Keratinocyte (primary cell): ENCODE results near the gene SDHC. TPM values are rescaled to one million over a fixed set of nuclear protein-coding genes. Genes with fewer than 3 reads are reported as not detected.

ENCODE experiments used
- DNase-seq: peaks from one replicate; pipeline ENCODE4 v3.0.0-alpha.2; 2011; ENCODE audit warnings: low read depth, missing footprints, low spot score
- FAIRE-seq: peaks from 2 replicates; lab custom pipeline; 2011; peaks lifted over from hg19 to GRCh38; lab: Jason Lieb, UNC
- H2AFZ ChIP-seq: 2 replicates; pipeline ENCODE4 v1.6.0; 2012; ENCODE audit warnings: low read length, control low read depth, inconsistent platforms; ENCODE audit not compliant: control insufficient read depth
- H3K27ac ChIP-seq: 2 replicates; pipeline ENCODE4 v1.5.1; 2011; ENCODE audit warnings: low read length; ENCODE audit not compliant: control insufficient read depth, insufficient read depth
- H3K27me3 ChIP-seq: 3 replicates; pipeline ENCODE4 v1.6.0; 2011; ENCODE audit warnings: low read length; ENCODE audit not compliant: control insufficient read depth, insufficient read depth; ENCODE audit errors: extremely low read depth
- H3K36me3 ChIP-seq, 2 experiments: 2 replicates in 1 of 2; 3 replicates in 1 of 2; pipeline ENCODE4 v1.5.1; 2011; ENCODE audit warnings: low read length in 2 of 2, mild to moderate bottlenecking in 1 of 2; ENCODE audit not compliant: control insufficient read depth in 2 of 2, insufficient read depth in 2 of 2; ENCODE audit errors: extremely low read depth in 1 of 2
- H3K4me1 ChIP-seq: 3 replicates; pipeline ENCODE4 v1.5.1; 2011; ENCODE audit warnings: low read length; ENCODE audit not compliant: control insufficient read depth, insufficient read depth; ENCODE audit errors: extremely low read depth
- H3K4me2 ChIP-seq: 3 replicates; pipeline ENCODE4 v1.6.0; 2011; ENCODE audit warnings: low read depth, low read length; ENCODE audit not compliant: control insufficient read depth, insufficient read depth; ENCODE audit errors: extremely low read depth
- H3K4me3 ChIP-seq, 3 experiments: fragments of 200-600 bp in 1 of 3; sonication (generic) in 1 of 3; 2 replicates in 2 of 3; 3 replicates in 1 of 3; pipeline ENCODE4 v1.5.1; 2011 to 2016; ENCODE audit warnings: low read length in 3 of 3, mild to moderate bottlenecking in 3 of 3, control low read depth in 2 of 3, inconsistent platforms in 1 of 3, low read depth in 1 of 3, mixed read lengths in 1 of 3, mixed run types in 1 of 3, moderate library complexity in 1 of 3; ENCODE audit not compliant: control insufficient read depth in 2 of 3, insufficient read depth in 2 of 3; ENCODE audit errors: extremely low read depth in 1 of 3
- H3K79me2 ChIP-seq: 2 replicates; pipeline ENCODE4 v1.6.0; 2012; ENCODE audit warnings: low read length; ENCODE audit not compliant: control insufficient read depth, insufficient read depth
- H3K9ac ChIP-seq: 3 replicates; pipeline ENCODE4 v1.6.0; 2011; ENCODE audit warnings: low read length; ENCODE audit not compliant: control insufficient read depth, insufficient read depth; ENCODE audit errors: extremely low read depth
- H3K9me1 ChIP-seq: 3 replicates; pipeline ENCODE4 v1.6.0; 2011; ENCODE audit warnings: low read length; ENCODE audit not compliant: control insufficient read depth, insufficient read depth; ENCODE audit errors: extremely low read depth
- H3K9me3 ChIP-seq: 2 replicates; pipeline ENCODE4 v1.5.1; 2012; ENCODE audit warnings: low read depth, low read length; ENCODE audit not compliant: control insufficient read depth
- H4K20me1 ChIP-seq: 3 replicates; pipeline ENCODE4 v1.6.0; 2011; ENCODE audit warnings: low read length; ENCODE audit not compliant: control insufficient read depth, insufficient read depth; ENCODE audit errors: extremely low read depth
- CTCF ChIP-seq, 3 experiments: IDR thresholded peaks in 1 of 3; conservative IDR thresholded peaks in 1 of 3; optimal IDR thresholded peaks in 1 of 3; 2 replicates in 2 of 3; 3 replicates in 1 of 3; pipeline versions ENCODE3 to v1.5.1; 2011; ENCODE audit warnings: low read length in 3 of 3, mild to moderate bottlenecking in 3 of 3, moderate library complexity in 2 of 3, control low read depth in 1 of 3, inconsistent platforms in 1 of 3; ENCODE audit not compliant: insufficient read depth in 2 of 3; ENCODE audit errors: extremely low read depth in 1 of 3
- EZH2 ChIP-seq: IDR thresholded peaks from one replicate; pipeline ENCODE4 v1.6.1; 2012; ENCODE audit warnings: inconsistent platforms, mild to moderate bottlenecking, low read length, moderate library complexity
- dilution Hi-C: fragments of 300-500 bp; cut with MboI; formaldehyde crosslinking; loops from one replicate; pipeline ENCODE4 v1.7.0; 2020; ENCODE audit warnings: low sequenced_read_pairs; ENCODE audit not compliant: extremely low pct_ligation_motif_present
- polyA minus RNA-seq, 3 experiments: library from RNA; depleted of rRNA, polyadenylated mRNA; stranded (reverse); fragments of >200 nt; gene quantifications; 1 replicate in 1 of 3; 2 replicates in 1 of 3; 3 replicates in 1 of 3; pipeline ENCODE4 v1.2.3, GENCODE V29; 2011
- polyA plus RNA-seq, 5 experiments: library from polyadenylated mRNA; depleted of rRNA in 3 of 5; stranded (reverse) in 3 of 5; stranded (forward) in 1 of 5; unstranded in 1 of 5; fragments of >200 nt; gene quantifications; 1 replicate in 1 of 5; 2 replicates in 3 of 5; 3 replicates in 1 of 5; pipeline versions ENCODE4 v1.2.1 to v1.2.3, GENCODE V29; 2011 to 2012; ENCODE audit warnings: missing spikeins in 2 of 5, low read depth in 1 of 5, low replicate concordance in 1 of 5

The SDHC gene
- 362 to 518 TPM (median 401 TPM) in 3 replicates for polyA plus RNA-seq
- polyA plus RNA-seq (2011; ENCODE audit: low read depth) = 20.6 TPM
- 394 and 510 TPM in 2 replicates for polyA plus RNA-seq (2011; cell fraction: cytosol; rRNA removed)
- polyA plus RNA-seq (2011; cell fraction: nucleus; rRNA removed) = 255 and 284 TPM in 2 replicates
- 227 and 240 TPM in 2 replicates for polyA plus RNA-seq (2012; ENCODE audit: low replicate concordance)
- 124 to 170 TPM (median 154 TPM) in 3 replicates for polyA minus RNA-seq
- polyA minus RNA-seq (2011; cell fraction: cytosol; rRNA and poly(A)+ RNA removed) = 98.6 TPM
- 50.1 and 72.4 TPM in 2 replicates for polyA minus RNA-seq (2011; cell fraction: nucleus; rRNA and poly(A)+ RNA removed)

- Histone ChIP-seq H3K9me1 (no peaks in the 10 kb centered on the region), H3K9me3 (no peaks in the 10 kb centered on the region), H3K79me2 (peaks cover 21% of the 10 kb centered on the region), H2AFZ (peak within 1 kb of the TSS; percentile 98), H3K9ac (peak within 1 kb of the TSS; percentile 98), H3K36me3 (no peaks in the 10 kb centered on the region), H3K4me2 (peak within 1 kb of the TSS; percentile 99), H3K4me3 (peak within 1 kb of the TSS; percentile 87 to 99 (median 98)), H3K4me1 (peaks cover 18% of the 10 kb centered on the region), H3K27me3 (no peaks in the 10 kb centered on the region), H3K27ac (peak within 1 kb of the TSS; percentile 97), H4K20me1 (no peaks in the 10 kb centered on the region)
- peak; percentile 58 to 79 (median 68) for TF ChIP-seq CTCF (optimal IDR thresholded peaks at IDR 0.05 in 1 of 3, IDR thresholded peaks at IDR 0.05 in 1 of 3, conservative IDR thresholded peaks at IDR 0.05 in 1 of 3; ENCODE audit: extremely low read depth in 1 of 3, insufficient read depth in 2 of 3, low read length in 3 of 3)
- no peak for TF ChIP-seq EZH2
- dilution Hi-C loops = no loop called here
- DNase-seq (no peak), FAIRE-seq (peak; percentile 55)
These were observed at the start of gene SDHC for GRCh38 chr1:161314201-161314981. TSS of gene SDHC (plus strand) at chr1:161314381. CDS start at chr1:161314406, 25 bp downstream.

GRCh38 chr1:161265305-161265704, 48.9 kb upstream of the SDHC start:
- Histone ChIP-seq H2AFZ (no peak overlapping the region), H3K9ac (no peak overlapping the region), H3K4me2 (no peak overlapping the region), H3K9me1 (no peaks in the 10 kb centered on the region), H3K79me2 (no peaks in the 10 kb centered on the region), H3K27ac (no peak overlapping the region), H3K9me3 (no peaks in the 10 kb centered on the region), H4K20me1 (no peaks in the 10 kb centered on the region), H3K4me1 (peaks cover 6% of the 10 kb centered on the region), H3K27me3 (peaks cover 5% of the 10 kb centered on the region), H3K36me3 (no peaks in the 10 kb centered on the region), H3K4me3 (no peak overlapping the region)
- dilution Hi-C loops = no loop called here
- no peak for FAIRE-seq
- TF ChIP-seq CTCF (optimal IDR thresholded peaks at IDR 0.05 in 1 of 3, IDR thresholded peaks at IDR 0.05 in 1 of 3, conservative IDR thresholded peaks at IDR 0.05 in 1 of 3; ENCODE audit: extremely low read depth in 1 of 3, insufficient read depth in 2 of 3, low read length in 3 of 3) (no peak), EZH2 (no peak)
- DNase-seq = no peak
